ENCODE measurements around the gene PEX12. TPM values are rescaled to one million over a fixed set of nuclear protein-coding genes. Genes with fewer than 3 reads are reported as not detected.

Gene PEX12
- total and polyA plus RNA-seq, 2 donors (not counting 3 experiments of a cell fraction or from before 2014, with no cell fraction given), result 3.4 to 4.5 TPM

GRCh38 chr17:35557353-35557752 is 21.0 kb downstream of the PEX12 start:
- Histone ChIP-seq H3K4me2 (ENCODE audit: insufficient read depth, low read length) (no peak overlapping the region), H4K20me1 (replicated peaks; ENCODE audit: control insufficient read depth, extremely low read depth, insufficient read depth, low read length) (no peaks in the 10 kb centered on the region), H3K27ac (ENCODE audit: insufficient read depth, low read depth, low read length) (no peak overlapping the region), H3K4me3 (replicated peaks in 1 of 3; ENCODE audit: insufficient read depth in 1 of 3, low read depth in 1 of 3, low read length in 3 of 3) (no peak overlapping the region), H3K79me2 (ENCODE audit: control insufficient read depth, insufficient read depth, low read length) (no peaks in the 10 kb centered on the region), H3K9ac (replicated peaks; ENCODE audit: extremely low read depth, insufficient read depth, low read length) (no peak overlapping the region), H3K27me3 (ENCODE audit: control insufficient read depth in 2 of 2, insufficient read depth in 2 of 2, low read length in 2 of 2) (peaks cover 23 to 32% of the 10 kb centered on the region in 2 experiments), H3K4me1 (ENCODE audit: control insufficient read depth, extremely low read depth, insufficient read depth, low read length) (no peaks in the 10 kb centered on the region), H3K9me1 (replicated peaks; ENCODE audit: control insufficient read depth, extremely low read depth, insufficient read depth, low read length) (no peaks in the 10 kb centered on the region), H3K36me3 (ENCODE audit: control insufficient read depth in 2 of 2, extremely low read depth in 1 of 2, insufficient read depth in 2 of 2, low read length in 2 of 2) (no peaks in the 10 kb centered on the region), H3K9me3 (replicated peaks; ENCODE audit: control insufficient read depth, insufficient read depth, low read length) (no peaks in the 10 kb centered on the region), H2AFZ (ENCODE audit: low read depth, low read length) (no peak overlapping the region)
- BruUV-seq (replicated peaks), result no TSS peak
- FAIRE-seq, result no peak
- dilution Hi-C loops (cut with MboI; ENCODE audit: extremely low pct_ligation_motif_present, low sequenced_read_pairs), result no loop called here
- intact Hi-C loops (cut with micrococcal nuclease), result no loop called here
- DNase-seq (ENCODE audit: low read depth, low spot score), result no peak
- no peak for TF ChIP-seq EZH2 (IDR thresholded peaks at IDR 0.05; ENCODE audit: borderline replicate concordance, low read depth, low read length, severe bottlenecking)
- no peak for TF ChIP-seq POLR2A (IDR thresholded peaks at IDR 0.05; ENCODE audit: low read depth, low read length)
- no peak for TF ChIP-seq MAX (IDR thresholded peaks at IDR 0.05; ENCODE audit: insufficient read depth, insufficient read length)
- no peak for TF ChIP-seq FOS (IDR thresholded peaks at IDR 0.05; ENCODE audit: borderline replicate concordance, insufficient read depth, low read length)
- TF ChIP-seq JUN (IDR thresholded peaks at IDR 0.05; ENCODE audit: borderline replicate concordance, insufficient read depth, insufficient read length, low read depth), result no peak
- ChIA-PET POLR2A (no interaction called here), CTCF (no interaction called here)

GRCh38 chr17:35555691-35556090 is 22.7 kb downstream of the PEX12 start:
- intact Hi-C loops (cut with micrococcal nuclease), result loop anchor here (1.0 kb wide), 1 partner anchor 192 kb away; no protein-coding TSS in a partner anchor
- ChIA-PET POLR2A (interaction anchor here (0.6 kb wide), 1 partner anchor 123 kb away, joined by 6 read pairs; the partner anchor contains the start of gene SLFN12), CTCF (interaction anchor here (0.6 to 2.7 kb wide), 7 partner anchors 9 to 194 kb away, joined by 3 to 35 read pairs (median 4); partner anchors contain the start of gene PEX12)
- dilution Hi-C loops (cut with MboI; ENCODE audit: extremely low pct_ligation_motif_present, low sequenced_read_pairs), result no loop called here
- DNase-seq (ENCODE audit: low read depth, low spot score) (no peak), FAIRE-seq (no peak)
- Histone ChIP-seq H3K36me3 (ENCODE audit: control insufficient read depth in 2 of 2, extremely low read depth in 1 of 2, insufficient read depth in 2 of 2, low read length in 2 of 2) (no peaks in the 10 kb centered on the region), H3K9me1 (replicated peaks; ENCODE audit: control insufficient read depth, extremely low read depth, insufficient read depth, low read length) (no peaks in the 10 kb centered on the region), H2AFZ (ENCODE audit: low read depth, low read length) (no peak overlapping the region), H3K4me3 (replicated peaks in 1 of 3; ENCODE audit: insufficient read depth in 1 of 3, low read depth in 1 of 3, low read length in 3 of 3) (no peak overlapping the region), H3K9ac (replicated peaks; ENCODE audit: extremely low read depth, insufficient read depth, low read length) (no peak overlapping the region), H3K9me3 (replicated peaks; ENCODE audit: control insufficient read depth, insufficient read depth, low read length) (no peaks in the 10 kb centered on the region), H3K79me2 (ENCODE audit: control insufficient read depth, insufficient read depth, low read length) (no peaks in the 10 kb centered on the region), H3K4me2 (ENCODE audit: insufficient read depth, low read length) (no peak overlapping the region), H3K27me3 (ENCODE audit: control insufficient read depth in 2 of 2, insufficient read depth in 2 of 2, low read length in 2 of 2) (peaks cover 23 to 36% of the 10 kb centered on the region in 2 experiments), H3K4me1 (ENCODE audit: control insufficient read depth, extremely low read depth, insufficient read depth, low read length) (no peaks in the 10 kb centered on the region), H3K27ac (ENCODE audit: insufficient read depth, low read depth, low read length) (no peak overlapping the region), H4K20me1 (replicated peaks; ENCODE audit: control insufficient read depth, extremely low read depth, insufficient read depth, low read length) (no peaks in the 10 kb centered on the region)
- no TSS peak for BruUV-seq (replicated peaks)
- TF ChIP-seq JUN (IDR thresholded peaks at IDR 0.05; ENCODE audit: borderline replicate concordance, insufficient read depth, insufficient read length, low read depth) (no peak), CTCF (IDR thresholded peaks at IDR 0.05; ENCODE audit: extremely low read depth in 1 of 2, insufficient read depth in 1 of 2, low read depth in 1 of 2, low read length in 2 of 2) (peak; percentile 7 to 27)
